Stimulated activated CD4-positive, alpha-beta T cell treated with anti-CD3 and anti-CD28 coated beads, Interleukin-12 subunit alpha, Interleukin-12 subunit beta, amount 100 ng/mL, for 4 hours (primary cell): ENCODE data around the gene LRRC17.

Experiments
- DNase-seq: peaks from one replicate; pipeline ENCODE4 v3.0.0-alpha.2; 2020

The LRRC17 gene, protein sequence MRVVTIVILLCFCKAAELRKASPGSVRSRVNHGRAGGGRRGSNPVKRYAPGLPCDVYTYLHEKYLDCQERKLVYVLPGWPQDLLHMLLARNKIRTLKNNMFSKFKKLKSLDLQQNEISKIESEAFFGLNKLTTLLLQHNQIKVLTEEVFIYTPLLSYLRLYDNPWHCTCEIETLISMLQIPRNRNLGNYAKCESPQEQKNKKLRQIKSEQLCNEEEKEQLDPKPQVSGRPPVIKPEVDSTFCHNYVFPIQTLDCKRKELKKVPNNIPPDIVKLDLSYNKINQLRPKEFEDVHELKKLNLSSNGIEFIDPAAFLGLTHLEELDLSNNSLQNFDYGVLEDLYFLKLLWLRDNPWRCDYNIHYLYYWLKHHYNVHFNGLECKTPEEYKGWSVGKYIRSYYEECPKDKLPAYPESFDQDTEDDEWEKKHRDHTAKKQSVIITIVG

DNA sequence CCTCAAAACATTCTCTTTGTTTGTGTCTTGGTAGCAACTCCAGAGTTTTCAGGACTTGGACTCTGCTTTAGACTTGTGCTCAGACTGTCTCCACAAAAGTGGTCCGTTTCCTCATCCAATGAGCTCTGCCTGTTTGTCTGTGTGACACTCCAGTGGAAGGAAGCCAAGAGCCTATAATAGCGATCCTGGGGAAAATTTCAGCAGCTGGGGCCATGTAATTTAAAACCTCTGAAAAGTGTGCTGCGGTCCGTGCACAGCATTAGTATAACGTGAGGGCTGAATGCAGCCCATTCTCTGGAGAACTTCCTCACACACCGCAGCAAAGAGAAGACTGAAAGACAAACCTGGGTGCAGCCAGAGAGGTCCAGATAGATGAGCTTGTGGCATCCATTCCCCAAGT, at the start of gene LRRC17:
Gene LRRC17 (plus strand): TSS at position 259 of the 400 bp plus-strand sequence. CDS start 20,914 bp downstream, outside the sequence.
- DNase-seq = no peak

DNA sequence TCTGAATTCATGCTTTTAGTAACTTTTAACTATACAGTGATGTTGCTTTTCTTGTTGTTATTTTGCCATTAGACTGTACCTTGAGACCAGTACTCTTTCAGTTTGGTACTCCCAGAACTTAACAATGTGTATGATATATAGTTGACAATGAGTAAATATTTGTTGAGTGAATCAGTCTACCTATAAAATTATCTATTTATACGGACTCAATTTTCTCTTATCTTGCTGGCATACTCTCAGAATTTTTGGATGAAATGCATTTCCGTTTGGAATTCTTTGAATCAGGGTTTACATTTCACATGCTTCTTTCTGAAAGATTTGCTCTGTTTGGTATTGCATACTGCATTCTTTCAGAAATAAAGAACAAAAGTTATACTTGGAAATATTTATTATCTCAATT, 47.8 kb upstream of the LRRC17 start:
- DNase-seq = no peak

DNA sequence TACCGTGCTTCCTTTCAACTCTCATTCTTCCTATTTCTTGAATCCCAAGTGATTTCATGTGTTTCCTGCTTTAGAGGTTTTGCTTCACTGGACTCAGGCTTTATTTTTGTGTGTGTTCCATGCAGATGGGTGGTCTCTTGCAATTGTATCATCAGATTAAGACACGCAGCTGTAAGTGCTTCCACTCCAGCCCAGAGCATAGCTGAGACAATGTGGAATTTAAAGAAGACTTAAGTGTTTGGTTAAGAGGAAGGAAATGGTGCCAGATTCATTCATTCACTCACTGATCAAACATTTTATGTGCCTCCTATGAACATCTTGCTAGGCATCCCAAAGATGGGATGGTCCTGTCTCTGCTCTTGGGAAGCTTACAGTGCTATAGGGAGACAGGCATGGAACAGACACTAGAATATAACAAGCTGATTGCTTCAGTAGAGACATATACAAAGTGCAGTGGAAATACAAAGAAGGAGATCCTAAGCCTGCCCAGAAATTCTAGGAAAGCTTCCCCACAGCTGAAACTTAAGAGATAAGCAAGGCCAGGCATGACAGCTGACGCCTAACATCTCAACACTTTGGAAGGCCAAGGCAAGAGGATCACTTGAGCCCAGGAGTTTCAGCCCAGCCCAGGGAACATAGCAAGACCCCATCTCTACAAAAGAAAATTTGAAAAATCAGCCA, 46.1 kb upstream of the LRRC17 start:
- no peak for DNase-seq

DNA sequence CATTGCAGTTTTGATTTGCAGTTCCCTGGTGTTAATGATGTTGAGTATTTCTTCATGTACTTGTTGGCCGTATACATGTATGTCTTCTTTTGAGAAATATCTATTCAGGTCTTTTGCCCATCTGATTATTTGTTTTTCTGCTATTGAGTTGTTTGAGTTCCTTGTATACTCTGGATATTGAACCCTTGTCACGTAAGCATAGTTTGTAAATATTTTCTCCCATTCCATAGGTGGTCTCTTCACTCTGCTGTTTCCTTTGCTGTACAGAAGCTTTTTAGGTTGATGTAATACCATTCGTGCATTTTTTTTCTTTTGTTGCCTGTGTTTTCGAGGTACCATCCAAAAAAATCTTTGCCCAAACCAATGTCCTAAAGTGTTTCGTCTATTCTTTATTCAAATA, 43.6 kb upstream of the LRRC17 start:
- no peak for DNase-seq

DNA sequence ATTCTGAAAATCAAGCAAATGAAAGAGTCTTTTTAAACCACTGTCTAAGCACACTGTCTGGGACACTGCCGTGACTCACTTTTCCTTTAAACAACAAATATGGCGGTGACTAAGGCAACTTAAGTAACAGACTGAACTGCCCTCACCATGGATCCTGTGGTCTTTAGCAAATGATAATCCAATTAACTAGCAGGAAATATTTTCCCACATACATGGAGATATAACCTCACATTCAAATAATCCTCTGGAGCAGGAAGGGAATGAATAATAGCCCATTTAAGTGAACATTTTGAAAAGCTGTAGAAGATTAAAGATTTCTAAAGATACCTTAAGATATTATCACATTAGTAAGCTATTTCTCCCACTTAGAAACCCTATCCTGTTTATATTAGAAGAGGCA, 40.3 kb upstream of the LRRC17 start:
- no peak for DNase-seq

DNA sequence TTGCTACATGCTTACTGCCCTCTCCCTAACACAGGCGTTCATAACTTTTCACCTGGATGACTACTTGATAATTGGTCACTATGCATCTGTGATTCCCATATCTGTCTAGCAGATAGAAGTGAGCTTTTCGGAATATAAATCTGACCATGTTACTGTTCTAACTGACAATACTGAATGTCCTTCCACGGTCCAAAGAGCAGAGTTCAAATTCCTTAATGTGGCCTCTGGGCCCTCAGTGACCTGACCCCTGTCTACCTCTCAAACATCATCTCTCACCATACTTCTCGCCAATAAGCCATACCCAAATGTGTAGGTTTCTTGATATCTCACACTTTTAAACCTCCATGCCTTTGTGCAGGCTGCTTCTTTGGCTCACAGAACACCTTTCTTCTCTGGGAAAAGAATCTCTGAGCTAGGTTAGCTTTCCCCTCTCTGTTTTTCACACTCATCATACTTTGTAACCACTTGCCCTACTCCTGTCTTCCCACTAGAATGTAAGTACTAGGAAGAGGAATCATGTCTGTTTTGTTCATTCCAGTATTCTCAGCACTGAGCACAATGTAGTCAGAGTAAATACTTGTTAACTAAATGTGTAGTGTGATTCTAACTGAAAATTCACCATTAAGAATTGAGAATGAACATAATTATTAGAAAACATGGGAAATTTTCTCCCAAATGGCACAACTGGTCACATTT, 39.2 kb upstream of the LRRC17 start:
- DNase-seq = no peak

DNA sequence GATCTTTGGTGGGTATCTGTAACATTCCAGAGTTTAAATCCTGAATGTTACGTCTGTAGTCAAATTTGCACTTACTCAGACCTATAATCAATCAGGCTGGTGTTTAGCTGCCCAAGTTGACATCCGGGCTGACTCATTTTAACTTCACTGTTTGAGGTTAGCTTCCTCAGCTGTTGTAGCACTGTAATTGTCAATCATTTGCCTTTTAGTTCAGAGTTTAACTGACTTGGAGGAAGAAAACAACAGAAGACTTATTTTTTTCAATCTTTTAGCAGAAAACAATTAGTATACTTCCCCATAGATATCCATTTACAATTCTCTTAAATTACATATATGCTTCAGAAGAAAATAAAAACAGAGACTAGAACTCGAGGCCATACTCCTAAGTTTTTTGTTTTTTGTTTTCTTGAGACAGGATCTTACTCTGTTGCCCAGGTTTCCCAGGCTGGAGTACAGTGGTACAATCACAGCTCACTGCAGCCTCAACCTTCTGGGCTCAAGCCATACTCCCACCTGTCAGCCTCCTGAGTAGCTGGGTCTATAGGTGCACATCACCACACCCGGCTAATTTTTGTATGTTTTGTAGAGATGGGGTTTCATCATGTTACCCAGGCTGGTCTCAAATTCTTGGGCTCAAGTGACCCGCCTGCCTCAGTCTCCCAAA, 38.5 kb upstream of the LRRC17 start:
- no peak for DNase-seq

DNA sequence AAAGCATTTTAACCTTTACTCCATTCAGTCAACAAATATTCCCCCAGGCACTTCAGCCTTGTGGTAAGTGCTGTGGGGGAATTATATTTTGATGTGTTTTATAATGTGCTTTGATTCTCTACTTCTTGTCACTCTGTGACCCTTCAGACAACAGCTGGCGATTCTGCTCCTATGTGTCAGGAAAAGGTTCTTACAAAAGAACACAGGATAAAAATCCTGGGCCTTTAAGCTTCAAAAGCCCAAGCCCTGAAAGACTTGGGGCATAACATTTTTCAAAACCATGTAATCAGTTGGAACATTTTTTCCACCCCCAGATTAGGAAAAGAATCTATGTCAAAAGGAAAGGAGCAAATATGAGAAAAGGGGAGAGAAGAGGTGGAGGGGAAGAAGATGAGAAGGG, 37.8 kb upstream of the LRRC17 start:
- DNase-seq = no peak

DNA sequence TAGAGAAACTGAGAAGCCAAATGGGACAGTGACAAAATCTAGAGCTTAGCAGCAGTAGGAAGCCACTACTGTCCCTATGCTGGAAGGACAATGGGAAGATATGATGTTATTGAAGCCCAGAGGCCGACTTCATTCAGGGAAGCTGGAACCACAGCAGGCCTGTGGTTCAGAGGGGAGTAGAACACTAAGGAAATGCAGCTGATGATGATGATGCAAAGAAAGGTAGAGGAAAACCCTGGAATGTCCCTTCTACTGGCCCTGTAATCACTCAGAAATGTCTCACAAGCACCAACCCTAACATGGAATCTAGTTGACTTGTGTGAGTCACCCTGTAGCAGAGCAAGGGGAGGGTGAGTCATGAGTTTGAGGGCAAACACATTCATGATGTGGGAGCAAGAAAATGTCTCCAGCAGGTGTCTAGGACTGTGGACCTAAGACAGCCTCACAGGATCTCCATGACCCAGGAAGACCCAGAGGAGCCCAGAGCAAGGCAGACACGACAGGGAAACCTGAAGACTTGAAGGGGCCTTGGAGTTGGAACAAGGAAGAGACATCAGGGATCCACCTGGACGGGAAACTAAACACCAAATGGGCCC, 37.0 kb upstream of the LRRC17 start:
- peak; percentile 1 for DNase-seq

DNA sequence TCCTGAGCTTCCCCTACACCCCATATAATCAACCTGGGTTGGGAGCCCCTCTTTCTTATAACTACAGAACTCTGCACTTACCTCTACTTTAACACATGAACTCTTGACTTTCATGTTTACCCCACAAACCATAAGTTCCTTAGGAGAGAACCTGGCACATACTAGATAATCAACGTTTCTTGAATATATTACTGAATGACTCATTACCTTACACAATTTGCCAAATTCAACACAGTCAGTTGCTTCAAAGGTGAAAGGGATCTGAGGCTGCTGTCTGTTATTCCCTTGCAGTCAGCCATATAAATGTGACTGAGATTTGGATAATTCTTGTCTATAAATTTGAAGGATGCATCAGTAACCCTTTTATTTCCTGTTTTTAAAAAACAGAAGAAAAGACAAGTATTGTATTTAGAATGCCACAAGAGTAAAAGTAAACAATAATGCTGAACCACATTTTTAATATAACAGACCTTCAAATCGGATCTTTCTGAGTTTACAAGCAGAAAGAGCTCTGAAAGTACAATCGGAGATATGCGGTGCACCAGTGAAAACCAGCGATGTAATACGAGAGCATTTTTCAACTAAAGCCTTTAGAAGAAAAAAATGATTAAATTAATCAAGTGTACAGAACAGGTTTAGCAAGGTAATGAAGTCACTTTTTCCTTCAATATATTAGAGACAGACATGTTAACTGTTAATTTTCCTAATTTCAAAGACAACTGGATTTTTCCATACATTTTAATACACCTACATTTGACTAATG, 29.5 kb upstream of the LRRC17 start:
- no peak for DNase-seq

DNA sequence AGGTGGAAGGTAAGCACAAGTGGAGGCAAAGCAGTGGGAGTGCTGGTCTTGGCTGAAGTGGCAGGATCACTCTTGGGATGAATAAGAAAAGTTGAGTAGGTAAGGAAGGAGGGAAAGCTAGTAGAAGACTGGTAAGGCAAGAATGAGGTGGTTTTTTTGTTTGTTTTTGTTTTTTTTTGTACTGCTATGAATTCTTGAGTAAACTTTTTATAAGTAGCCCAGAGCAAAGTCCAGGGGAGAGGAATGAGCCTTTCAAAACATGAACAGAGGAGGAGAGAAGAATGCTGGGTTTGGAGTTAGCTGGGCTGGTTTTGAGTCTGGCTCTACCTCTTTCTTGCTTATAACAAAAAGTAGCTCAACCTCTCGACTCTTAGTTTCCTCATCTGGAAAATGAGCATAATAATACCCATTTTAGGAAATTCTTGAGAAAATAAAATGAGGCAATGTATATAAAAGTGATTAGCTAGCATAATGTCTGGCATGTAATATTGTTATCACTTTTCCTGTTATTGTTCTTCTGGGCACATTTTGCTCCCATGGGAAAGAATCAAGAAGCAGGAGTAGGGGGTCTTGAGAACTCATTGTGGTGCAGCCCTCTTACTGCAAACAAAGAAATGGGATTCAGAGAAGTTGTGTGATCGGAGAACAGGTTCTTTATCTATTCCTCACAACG, 24.1 kb upstream of the LRRC17 start:
- DNase-seq = no peak

DNA sequence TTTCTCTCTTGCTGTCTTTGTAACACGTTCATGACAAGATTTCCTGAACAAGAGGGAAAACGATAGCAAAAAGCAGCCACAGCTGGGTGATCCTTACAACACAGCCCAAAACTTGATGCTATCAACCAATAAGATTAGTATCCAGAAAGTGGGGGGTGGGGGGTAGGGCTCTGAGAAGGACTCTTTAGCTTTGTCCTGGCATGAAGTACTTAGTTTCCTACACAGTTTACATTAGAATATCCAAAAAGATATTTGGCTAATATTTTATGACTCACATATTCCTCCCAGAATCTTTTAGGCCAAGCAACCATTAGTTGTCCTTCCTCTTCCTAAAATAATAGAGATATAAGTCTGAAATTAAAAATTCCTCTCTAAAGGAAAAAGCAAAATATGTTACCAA, 22.9 kb upstream of the LRRC17 start:
- DNase-seq = no peak

DNA sequence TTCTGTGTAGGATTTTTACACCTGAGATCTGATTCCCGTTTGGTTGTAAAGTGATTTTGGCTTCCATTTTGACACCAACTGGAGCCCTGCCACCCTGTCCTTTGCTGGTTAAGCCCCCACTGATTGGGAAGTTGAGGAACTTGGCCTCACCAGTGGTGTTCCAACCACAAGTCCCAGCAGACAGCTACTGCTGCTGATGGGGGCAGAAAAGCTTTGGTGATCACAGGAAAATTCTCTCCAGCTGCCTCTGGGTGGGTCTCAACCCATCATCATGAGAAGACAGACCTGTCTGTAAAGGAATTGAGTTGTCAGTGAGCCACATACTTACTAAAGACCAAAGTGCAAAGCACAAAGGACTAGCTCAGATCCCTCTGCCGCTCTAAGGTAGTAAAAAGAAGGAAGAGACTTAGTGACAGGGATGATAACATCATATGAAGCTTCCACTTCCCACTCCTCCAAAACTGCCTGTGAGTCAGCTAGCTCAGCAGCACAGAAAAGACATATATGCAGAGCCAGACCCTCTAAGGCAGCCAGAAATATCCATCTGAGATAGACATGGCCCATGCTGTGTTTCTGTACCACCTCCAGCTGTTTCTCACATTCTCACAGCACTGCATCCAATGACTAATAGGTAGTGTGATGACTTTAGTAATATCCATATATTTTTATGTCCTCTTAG, 22.4 kb upstream of the LRRC17 start:
- DNase-seq = no peak

DNA sequence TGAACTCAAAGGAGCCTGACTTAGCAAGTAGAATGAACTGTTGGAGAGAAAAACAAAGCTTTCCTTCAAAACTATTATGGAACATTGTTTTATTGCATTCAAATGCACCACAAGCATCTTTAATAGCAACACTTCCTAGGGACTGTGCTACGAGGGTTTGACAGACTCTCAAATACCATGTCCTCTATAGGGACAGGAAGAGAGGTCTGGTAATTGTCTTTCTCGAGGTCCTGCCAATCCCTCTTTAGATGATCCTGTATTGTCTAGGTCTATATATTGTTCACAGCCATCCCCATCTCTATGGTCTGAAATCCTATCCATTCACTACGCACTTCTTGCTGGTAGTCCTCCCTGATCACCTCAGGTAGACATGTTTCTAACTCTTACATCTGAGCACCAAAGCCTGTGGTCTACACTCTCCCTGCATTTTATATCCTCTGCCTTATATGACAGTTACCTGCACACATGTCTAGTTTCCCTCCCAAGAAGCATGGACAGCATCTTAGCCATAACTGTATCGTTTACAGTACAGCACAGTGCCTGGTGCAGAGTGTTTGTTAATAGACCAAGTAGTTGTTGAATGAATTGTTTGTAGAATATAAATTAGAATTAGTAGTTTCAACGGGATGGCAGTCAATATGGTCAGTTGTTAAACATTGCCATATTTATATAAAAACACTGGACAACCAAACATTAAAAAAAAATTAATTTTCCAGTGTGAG, 21.7 kb upstream of the LRRC17 start:
- DNase-seq = no peak

DNA sequence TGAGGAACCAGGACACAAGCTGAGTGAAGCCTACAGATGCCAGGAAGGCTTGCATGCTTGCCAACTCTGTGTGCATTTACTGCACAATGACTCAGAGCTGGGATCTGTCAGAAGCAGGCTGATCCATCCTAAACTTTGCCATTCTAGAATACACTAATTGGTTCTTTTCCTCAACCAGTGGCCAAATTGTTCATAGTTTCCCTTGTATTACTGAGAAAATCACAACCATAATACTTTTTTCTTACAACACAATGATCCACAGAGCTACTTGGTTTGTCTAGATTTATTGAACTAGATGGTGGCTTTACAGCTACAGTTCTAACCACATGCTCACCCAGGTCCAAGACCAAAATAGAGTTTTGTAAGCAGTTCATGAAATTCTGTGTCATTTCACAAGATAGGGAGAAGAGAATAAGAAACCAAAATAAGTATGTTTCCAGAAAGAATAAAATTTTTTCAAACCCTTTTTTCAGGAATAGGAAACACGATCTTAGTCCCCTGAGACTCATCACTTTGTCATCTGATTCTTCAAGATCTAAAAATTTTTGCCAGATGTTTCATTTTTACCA, 21.0 kb upstream of the LRRC17 start:
- DNase-seq = no peak

DNA sequence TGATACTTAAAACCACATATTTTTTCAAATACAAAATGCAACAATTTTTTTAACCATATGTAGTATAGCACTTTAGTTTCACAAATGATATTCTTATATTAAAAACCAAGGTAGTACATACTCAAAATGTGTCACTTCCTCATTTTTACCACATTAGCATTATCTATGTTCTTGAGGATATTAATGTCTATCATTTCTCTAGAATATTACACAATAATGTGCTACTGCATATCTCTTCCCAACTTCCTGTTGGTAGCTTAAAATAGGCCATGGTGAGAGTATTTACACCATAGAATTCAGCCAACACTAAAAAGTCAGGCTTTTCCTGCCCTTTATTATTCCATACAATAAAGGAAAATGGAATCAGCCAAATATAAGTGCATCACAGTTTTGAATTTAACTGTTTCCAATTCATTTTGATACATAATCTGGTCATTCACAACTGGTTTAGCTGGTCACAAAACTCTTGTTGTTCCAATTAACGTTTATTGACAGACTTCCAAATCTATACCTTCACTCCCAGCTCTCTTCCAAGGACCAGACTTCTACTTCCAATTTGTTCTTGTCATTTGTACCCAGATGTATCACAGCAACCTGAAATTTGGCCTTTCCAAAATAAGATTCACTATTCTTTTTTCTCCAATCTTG, 20.0 kb upstream of the LRRC17 start:
- no peak for DNase-seq

DNA sequence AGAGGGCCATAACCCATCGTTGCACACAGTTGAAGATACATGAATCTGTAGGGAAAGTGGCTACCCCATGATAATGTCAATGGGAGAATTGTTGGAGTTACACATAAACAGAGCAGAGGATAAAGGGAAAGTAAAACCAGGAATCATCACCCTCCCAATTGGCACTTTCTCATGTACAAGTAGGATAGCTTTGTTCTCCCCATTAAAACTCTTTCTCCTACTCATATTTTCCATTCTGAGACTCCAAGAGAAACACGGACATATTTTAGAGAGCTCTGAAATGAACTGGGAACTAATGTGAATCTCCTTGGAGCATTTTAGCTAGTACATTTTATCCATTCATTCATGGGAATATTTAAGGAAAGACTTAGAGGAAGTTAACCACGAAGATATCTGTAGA, 17.2 kb upstream of the LRRC17 start:
- no peak for DNase-seq

DNA sequence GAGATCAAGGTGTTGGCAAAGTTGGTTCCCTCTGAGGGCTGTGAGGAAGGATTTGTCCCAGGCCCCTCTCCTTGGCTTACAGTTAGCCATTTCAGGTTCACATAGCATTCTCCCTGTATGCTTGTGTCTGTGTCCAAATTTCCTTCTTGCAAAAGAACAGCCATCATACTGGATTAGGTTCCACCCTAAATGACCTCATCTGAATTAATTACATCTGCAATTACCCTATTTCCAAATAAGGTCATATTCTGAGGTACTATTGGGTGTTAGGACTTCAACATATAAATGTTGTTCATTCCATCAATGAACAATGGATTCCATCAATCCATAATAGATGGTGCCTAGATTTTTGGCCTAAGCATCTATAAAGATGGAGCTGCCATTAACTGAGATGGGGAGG, 16.2 kb upstream of the LRRC17 start:
- no peak for DNase-seq

DNA sequence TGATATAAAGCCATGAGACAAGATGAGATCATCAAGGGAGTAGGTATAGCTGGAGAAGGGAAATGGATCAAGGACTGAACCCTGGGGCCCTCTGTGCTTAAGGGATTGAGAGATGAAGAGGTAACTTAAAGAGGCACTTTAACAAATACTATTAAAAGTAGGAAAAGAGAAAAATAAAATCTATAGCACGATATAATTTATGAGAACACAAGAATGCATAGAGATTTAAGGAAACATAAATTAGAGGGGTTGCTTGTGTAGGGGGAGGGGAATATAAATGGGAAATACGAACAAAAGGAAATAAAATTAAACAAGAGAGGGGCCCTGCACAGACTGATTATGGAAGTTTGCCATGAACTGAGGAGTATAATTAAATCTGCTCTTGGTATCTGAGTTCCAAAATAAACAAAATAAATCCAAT, 15.6 kb upstream of the LRRC17 start:
- DNase-seq = no peak
